HUDEP-2 (cell line): Measurements from ENCODE around the gene PRPF6.

Experiments
- DNase-seq, 76 experiments: peaks; one replicate each; lab custom pipeline; 2025; ENCODE audit not compliant: unreplicated experiment in 76 of 76; lab: John Stamatoyannopoulos, UW

PRPF6 gene

GRCh38 chr20:63945921-63946920 lies 34.7 kb upstream of the PRPF6 start:
- DNase-seq = no peak

GRCh38 chr20:63946986-63947637 lies 33.8 kb upstream of the PRPF6 start:
- no peak for DNase-seq

GRCh38 chr20:63947638-63948456 lies 33.1 kb upstream of the PRPF6 start:
- DNase-seq = no peak

GRCh38 chr20:63950701-63951397 lies 30.1 kb upstream of the PRPF6 start:
- DNase-seq = no peak

GRCh38 chr20:63951398-63952209 lies 29.3 kb upstream of the PRPF6 start:
- DNase-seq = peak in 37 of 76 experiments; percentile 3 to 71 (median 32)

GRCh38 chr20:63952210-63952535 lies 28.8 kb upstream of the PRPF6 start:
- no peak for DNase-seq

GRCh38 chr20:63952769-63953168 lies 28.2 kb upstream of the PRPF6 start:
- DNase-seq = no peak

- no peak for DNase-seq
Observed at GRCh38 chr20:63953764-63954429, 27.0 kb upstream of the PRPF6 start.

GRCh38 chr20:63955281-63955826 lies 25.6 kb upstream of the PRPF6 start:
- peak in 4 of 76 experiments; percentile 30 to 51 (median 40) for DNase-seq

GRCh38 chr20:63955827-63956663 lies 24.9 kb upstream of the PRPF6 start, which contains the start of gene UCKL1:
Gene UCKL1, minus strand, starts transcription at chr20:63956416. Its CDS starts 44 bp downstream, at chr20:63956372.
- peak in 73 of 76 experiments; percentile 17 to 90 (median 76) for DNase-seq

- DNase-seq = no peak
Observed at GRCh38 chr20:63956664-63957003, 24.3 kb upstream of the PRPF6 start.

GRCh38 chr20:63957004-63957689 lies 23.8 kb upstream of the PRPF6 start:
- DNase-seq = peak in 70 of 76 experiments; percentile 27 to 86 (median 64)

- peak in 36 of 76 experiments; percentile 11 to 75 (median 42) for DNase-seq
Observed at GRCh38 chr20:63957690-63958441, 23.1 kb upstream of the PRPF6 start.

- DNase-seq = no peak
Observed at GRCh38 chr20:63958471-63958870, 22.5 kb upstream of the PRPF6 start.

- no peak for DNase-seq
Observed at GRCh38 chr20:63958964-63959698, 21.8 kb upstream of the PRPF6 start.

- DNase-seq = no peak
Observed at GRCh38 chr20:63959699-63960075, 21.2 kb upstream of the PRPF6 start.
